HG02588 (cell line): ENCODE results near the gene TPPP3.

Experiments used
- ATAC-seq: cut with Tn5 transposase; IDR thresholded peaks from one replicate; pipeline ENCODE4 v1.9.1; 2021; ENCODE audit warnings: mild to moderate bottlenecking, moderate library complexity; ENCODE audit not compliant: unreplicated experiment

The TPPP3 gene

GRCh38 chr16:67393111-67393787 lies at the start of gene TPPP3:
TPPP3 (minus strand) TSS chr16:67393498; CDS start chr16:67391111, 2,387 bp downstream.
- ATAC-seq = no peak

- ATAC-seq = no peak
Measured at GRCh38 chr16:67442581-67443255, 49.4 kb upstream of the TPPP3 start.

- no peak for ATAC-seq
Measured at GRCh38 chr16:67441907-67442306, 48.6 kb upstream of the TPPP3 start.

GRCh38 chr16:67441271-67441753 lies 48.0 kb upstream of the TPPP3 start:
- ATAC-seq = no peak

GRCh38 chr16:67438824-67439393 lies 45.6 kb upstream of the TPPP3 start:
- no peak for ATAC-seq

GRCh38 chr16:67438098-67438791 lies 44.9 kb upstream of the TPPP3 start:
- no peak for ATAC-seq

- no peak for ATAC-seq
Measured at GRCh38 chr16:67437513-67437912, 44.2 kb upstream of the TPPP3 start.

GRCh38 chr16:67436640-67437193 lies 43.4 kb upstream of the TPPP3 start:
- no peak for ATAC-seq

GRCh38 chr16:67435758-67436164 lies 42.5 kb upstream of the TPPP3 start:
- no peak for ATAC-seq

- ATAC-seq = no peak
Measured at GRCh38 chr16:67433131-67433719, 39.9 kb upstream of the TPPP3 start.

- ATAC-seq = no peak
Measured at GRCh38 chr16:67432506-67432890, 39.2 kb upstream of the TPPP3 start.

GRCh38 chr16:67431775-67432505 lies 38.6 kb upstream of the TPPP3 start:
- no peak for ATAC-seq

- ATAC-seq = no peak
Measured at GRCh38 chr16:67430977-67431774, 37.9 kb upstream of the TPPP3 start, which contains the start of gene HSD11B2. HSD11B2 (plus strand) TSS chr16:67431121; CDS start chr16:67431249, 128 bp downstream.

GRCh38 chr16:67430504-67430976 lies 37.2 kb upstream of the TPPP3 start:
- no peak for ATAC-seq

- no peak for ATAC-seq
Measured at GRCh38 chr16:67429799-67430503, 36.7 kb upstream of the TPPP3 start.

GRCh38 chr16:67429053-67429798 lies 35.9 kb upstream of the TPPP3 start:
- ATAC-seq = no peak

- no peak for ATAC-seq
Measured at GRCh38 chr16:67428146-67428731, 34.9 kb upstream of the TPPP3 start.
